HG03565 (cell line): ENCODE measurements around the gene AQP6.
"Not testable (repeated sequence)": the region's sequence is repeated elsewhere in the genome, so short reads cannot be mapped to it uniquely, and the experiment has no call there.

Experiments used
- ATAC-seq: cut with Tn5 transposase; IDR thresholded peaks from one replicate; pipeline ENCODE4 v1.9.1; 2021; ENCODE audit warnings: mild to moderate bottlenecking, moderate library complexity; ENCODE audit not compliant: unreplicated experiment

Gene AQP6

GRCh38 chr12:49969027-49969426 lies 3.7 kb upstream of the AQP6 start:
- no peak for ATAC-seq

GRCh38 chr12:49969651-49970429 lies 2.9 kb upstream of the AQP6 start:
- ATAC-seq: no peak

- no peak for ATAC-seq
Measured at GRCh38 chr12:49970658-49971057, 2.1 kb upstream of the AQP6 start.

DNA sequence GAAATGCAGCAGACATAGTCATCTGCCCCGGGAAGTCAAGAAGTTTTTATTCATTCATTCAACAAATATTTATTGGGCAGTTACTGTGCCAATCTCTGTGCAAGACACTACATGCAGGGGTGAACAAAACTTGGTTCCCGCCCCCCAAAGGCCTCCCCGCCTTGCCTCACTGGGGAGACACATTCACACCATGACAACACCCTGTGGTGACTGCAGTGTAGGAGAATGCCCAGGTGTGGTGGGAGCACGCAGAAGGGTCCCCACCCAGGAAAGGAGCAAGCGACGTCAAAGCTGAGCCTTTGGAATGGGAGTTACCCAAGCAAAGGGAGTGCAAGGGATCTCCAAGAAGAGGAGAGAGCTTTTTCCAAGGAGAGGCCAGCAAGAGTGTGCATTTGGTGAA lies 1.6 kb upstream of the AQP6 start:
- no peak for ATAC-seq

DNA sequence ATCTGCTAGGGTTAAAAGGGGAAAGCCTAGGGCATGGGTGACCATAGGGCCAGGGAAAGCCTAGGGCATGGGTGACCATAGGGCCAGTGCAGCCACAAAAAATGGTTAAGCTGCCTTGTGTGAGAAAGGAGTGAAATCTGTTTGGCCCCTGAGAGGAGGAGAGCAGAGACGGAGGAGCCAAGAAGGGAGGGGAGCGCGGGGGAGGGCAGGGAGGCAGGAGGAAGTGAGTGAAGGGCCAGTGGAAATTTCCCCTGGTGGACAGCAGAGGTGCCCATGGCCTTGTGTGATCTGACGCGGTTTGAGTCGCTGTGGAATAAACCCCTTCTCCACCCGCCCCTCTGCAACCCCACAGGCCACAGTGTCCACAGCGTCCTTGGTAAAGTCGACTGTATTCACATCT lies 618 bp upstream of the AQP6 start:
- no peak for ATAC-seq

- no peak for ATAC-seq
Measured at GRCh38 chr12:49973361-49973830, 649 bp downstream of the AQP6 start.

DNA sequence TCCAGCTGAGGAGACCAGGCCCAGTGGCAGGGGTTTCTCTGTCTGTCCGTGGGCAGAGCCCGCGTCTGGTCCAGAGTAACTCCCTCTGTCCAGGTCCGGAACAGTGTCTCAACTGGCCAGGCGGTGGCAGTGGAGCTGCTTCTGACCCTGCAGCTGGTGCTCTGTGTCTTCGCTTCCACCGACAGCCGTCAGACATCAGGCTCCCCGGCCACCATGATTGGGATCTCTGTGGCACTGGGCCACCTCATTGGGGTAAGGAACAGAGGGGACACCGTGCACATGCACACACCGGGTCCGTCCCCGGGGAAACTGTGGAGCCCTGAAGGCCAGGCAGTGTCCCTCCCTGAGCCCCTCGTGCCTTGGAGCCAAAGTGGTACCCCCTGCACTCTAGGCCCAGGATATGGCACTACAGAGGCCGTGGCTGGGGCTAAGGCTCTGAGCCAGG lies 1.5 kb downstream of the AQP6 start:
- no peak for ATAC-seq

- ATAC-seq: no peak
Measured at GRCh38 chr12:49974677-49975317, 2.0 kb downstream of the AQP6 start.

DNA sequence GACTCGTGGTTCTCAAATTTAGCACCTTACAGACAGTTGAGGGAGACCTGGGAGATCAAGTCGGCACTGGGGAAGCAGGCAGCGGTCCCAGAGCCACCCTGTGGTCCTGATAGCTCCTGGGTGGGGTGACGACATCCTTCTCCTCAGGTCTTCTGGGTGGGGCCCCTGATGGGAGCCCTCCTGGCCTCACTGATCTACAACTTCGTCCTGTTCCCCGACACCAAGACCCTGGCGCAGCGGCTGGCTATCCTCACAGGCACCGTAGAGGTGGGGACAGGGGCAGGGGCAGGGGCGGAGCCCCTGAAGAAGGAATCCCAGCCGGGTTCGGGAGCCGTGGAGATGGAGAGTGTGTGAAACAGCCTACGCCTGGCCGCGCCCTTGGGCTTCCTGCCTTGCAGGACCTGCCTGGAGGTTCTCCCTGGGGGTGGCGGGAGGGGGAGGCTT lies 2.6 kb downstream of the AQP6 start:
- no peak for ATAC-seq

DNA sequence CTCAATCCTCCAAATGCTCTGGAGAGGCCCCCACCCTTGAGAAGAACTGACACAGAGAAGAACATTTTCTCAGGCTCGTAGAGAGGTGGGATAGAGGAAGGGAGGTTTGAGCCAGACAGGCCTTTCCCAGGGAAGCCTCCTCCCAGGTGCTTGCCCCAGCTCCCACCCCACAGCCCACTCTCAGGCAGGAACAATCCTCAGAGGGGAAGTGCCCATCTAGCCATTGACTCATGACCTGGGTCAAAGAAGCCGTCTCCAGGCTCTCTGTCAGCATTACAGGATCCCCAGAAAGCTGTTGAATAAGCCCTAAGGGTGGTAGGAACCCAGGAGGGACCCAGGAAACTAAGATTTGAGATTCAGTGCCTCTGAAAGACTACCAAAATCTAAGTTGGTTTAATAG lies 3.8 kb downstream of the AQP6 start:
- no peak for ATAC-seq

GRCh38 chr12:49978125-49978524 lies 5.4 kb downstream of the AQP6 start:
- no peak for ATAC-seq

DNA sequence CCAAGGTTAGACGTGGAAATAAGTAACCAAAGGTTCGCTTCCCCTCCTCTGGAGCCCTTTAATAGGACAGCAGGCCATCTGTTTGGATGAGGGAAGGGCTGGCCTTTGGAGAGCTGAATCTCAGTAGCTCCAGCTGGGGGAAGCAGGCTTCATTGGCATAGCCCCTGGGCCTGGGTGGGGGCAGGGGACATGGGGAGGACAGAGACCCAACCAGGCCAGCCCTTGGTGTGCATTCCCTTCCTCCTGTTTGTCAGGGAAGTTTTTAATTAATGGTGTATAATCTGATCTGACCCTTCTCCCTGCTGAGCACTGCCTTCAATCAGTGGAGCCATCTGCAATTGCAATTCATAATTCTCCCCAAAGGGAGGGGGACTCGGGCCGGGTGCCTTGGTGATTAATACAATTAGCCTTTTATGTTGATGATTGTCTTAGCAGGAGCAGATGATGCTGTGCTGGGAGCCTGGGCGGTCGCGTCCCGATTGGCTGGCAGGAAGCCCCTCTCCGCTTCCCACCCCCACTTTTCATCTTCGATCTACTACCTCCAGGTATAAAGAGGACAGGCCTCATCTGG lies 6.4 kb downstream of the AQP6 start:
- ATAC-seq: no peak

DNA sequence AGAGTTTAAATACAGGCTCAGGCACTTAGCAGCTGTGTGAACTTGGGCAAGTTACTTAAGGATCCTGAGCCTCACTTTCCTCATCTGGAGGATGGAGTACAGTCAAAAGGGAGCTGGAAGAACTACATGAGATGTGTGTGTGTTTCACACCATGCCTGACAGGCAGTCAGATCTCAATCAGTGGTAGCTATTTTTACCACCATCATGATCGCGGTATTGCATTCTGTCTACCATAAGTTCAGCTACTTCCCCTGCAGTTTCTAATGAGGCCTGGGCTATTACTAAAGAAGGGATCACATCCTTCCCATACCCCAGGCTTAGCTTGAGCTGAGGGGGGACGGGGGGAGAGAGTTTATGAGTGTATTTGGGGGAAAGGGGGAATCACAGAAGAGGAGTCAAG lies 7.0 kb downstream of the AQP6 start:
- ATAC-seq: no peak

GRCh38 chr12:49980501-49981349 lies 8.0 kb downstream of the AQP6 start:
- ATAC-seq: no peak

DNA sequence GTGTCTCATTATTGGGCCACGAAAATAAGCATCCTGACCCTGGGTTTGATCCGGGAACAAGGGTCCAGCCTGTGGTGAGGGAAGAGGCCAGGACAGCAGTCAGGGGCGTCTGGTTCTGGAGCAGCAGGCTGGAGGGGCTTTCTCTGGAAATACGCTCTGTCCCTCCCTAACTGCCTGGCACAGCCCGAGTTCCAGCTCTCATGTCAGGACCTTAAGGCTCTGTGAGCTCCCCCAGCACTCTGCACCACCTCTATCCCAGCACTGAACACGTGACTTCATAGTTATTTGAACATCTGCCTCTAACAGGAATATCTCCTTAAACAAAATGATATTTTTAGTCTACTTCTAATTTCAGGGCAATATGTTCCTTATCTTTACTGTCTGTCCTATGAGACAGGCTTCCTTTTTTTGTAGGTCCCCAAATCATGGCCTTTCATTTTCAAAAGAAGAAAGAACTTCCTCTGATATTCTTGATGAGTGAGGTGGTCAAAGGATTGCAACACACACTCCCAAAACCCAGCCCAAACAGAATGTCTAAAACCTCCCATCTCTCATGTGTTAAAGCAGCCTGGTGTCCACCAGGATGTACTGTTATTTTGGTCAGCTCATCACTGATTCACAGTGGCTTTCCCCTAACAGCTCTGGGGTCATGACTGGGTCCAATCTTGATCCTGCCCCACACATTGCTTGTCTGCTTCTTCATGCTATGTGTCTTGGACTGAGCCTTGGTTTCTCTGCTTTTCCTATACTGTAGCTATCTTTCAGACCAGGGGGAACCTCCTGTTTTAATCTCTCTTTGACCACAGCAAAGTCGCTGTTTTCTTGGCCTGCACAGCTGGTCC lies 9.7 kb downstream of the AQP6 start:
- no peak for ATAC-seq

GRCh38 chr12:49983892-49984291 lies 11.1 kb downstream of the AQP6 start:
- no peak for ATAC-seq

- ATAC-seq: no peak
Measured at GRCh38 chr12:49984476-49985359, 12.0 kb downstream of the AQP6 start.

- ATAC-seq: no peak
Measured at GRCh38 chr12:49985981-49986380, 13.2 kb downstream of the AQP6 start.

DNA sequence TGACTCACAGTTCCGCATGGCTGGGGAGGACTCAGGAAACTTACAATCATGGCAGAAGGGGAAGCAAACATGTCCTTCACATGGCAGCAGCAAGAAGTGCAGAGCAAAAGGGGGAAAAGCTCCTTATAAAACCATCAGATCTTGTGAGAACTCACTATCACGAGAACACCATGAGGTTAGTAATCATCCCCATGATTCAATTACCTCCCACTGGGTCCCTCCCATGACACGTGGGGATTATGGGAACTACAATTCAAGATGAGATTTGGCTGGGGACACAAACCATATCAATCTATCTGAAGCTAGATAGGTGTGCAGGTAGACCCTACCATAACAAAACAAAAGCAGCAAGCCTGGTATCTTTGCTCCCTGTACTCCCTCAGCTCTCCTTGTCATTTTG lies 13.7 kb downstream of the AQP6 start:
- not testable (repeated sequence) for ATAC-seq
